ENCODE data around the gene RPS6KB2. TPM values are rescaled to one million over a fixed set of nuclear protein-coding genes. Genes with fewer than 3 reads are reported as not detected.

The RPS6KB2 gene
- total and polyA plus RNA-seq, 4 donors = 26.3 to 69.5 (median 56.2) TPM

- 42 to 61% methylated on average over 5 of the region's 5 CpGs for WGBS, 2 donors
- Histone ChIP-seq H3K9ac (ENCODE audit: insufficient read depth in 1 of 2, low read length in 2 of 2) (peak overlapping the region in 1 of 2 donors; percentile 55), H3K27me3 (ENCODE audit: control insufficient read depth in 3 of 3, insufficient read depth in 3 of 3, low read length in 2 of 3) (no peaks in the 10 kb centered on the region), H3K4me3 (no peak overlapping the region), H3K4me1 (ENCODE audit: control insufficient read depth in 5 of 5, insufficient read depth in 5 of 5, low read length in 5 of 5) (peaks cover 0 to 20% (median 4%) of the 10 kb centered on the region in 5 donors), H3K27ac (ENCODE audit: low read depth in 1 of 2, low read length in 1 of 2) (peak overlapping the region; percentile 86 to 87), H3K36me3 (ENCODE audit: control insufficient read depth in 4 of 4, insufficient read depth in 4 of 4, low read length in 4 of 4) (no peaks in the 10 kb centered on the region), H3K9me3 (ENCODE audit: control insufficient read depth in 4 of 4, insufficient read depth in 3 of 4, low read length in 3 of 4) (no peaks in the 10 kb centered on the region)
- DNase-seq = peak in 2 of 3 donors; percentile 34 to 38
- TF ChIP-seq CTCF (IDR thresholded peaks at IDR 0.05; ENCODE audit: control extremely low read depth, extremely low read depth) = no peak
- no peak for ATAC-seq (ENCODE audit: insufficient read depth, low FRiP score)
Observed at GRCh38 chr11:67468056-67468455, 39.8 kb downstream of the RPS6KB2 start.

GRCh38 chr11:67468456-67468758 lies 40.1 kb downstream of the RPS6KB2 start:
- DNase-seq (no peak), ATAC-seq (ENCODE audit: insufficient read depth, low FRiP score) (no peak)
- H3K27ac ChIP-seq (ENCODE audit: low read depth in 1 of 2, low read length in 1 of 2) = peak overlapping the region; percentile 86 to 87
- H3K9me3 ChIP-seq (ENCODE audit: control insufficient read depth in 4 of 4, insufficient read depth in 3 of 4, low read length in 3 of 4) = no peaks in the 10 kb centered on the region
- H3K27me3 ChIP-seq (ENCODE audit: control insufficient read depth in 3 of 3, insufficient read depth in 3 of 3, low read length in 2 of 3) = no peaks in the 10 kb centered on the region
- H3K36me3 ChIP-seq (ENCODE audit: control insufficient read depth in 4 of 4, insufficient read depth in 4 of 4, low read length in 4 of 4) = no peaks in the 10 kb centered on the region
- H3K9ac ChIP-seq (ENCODE audit: insufficient read depth in 1 of 2, low read length in 2 of 2) = peak overlapping the region; percentile 37 to 55
- H3K4me1 ChIP-seq (ENCODE audit: control insufficient read depth in 5 of 5, insufficient read depth in 5 of 5, low read length in 5 of 5) = peaks cover 0 to 20% (median 4%) of the 10 kb centered on the region in 5 donors
- 4 to 5% methylated on average over 6 of the region's 6 CpGs for WGBS, 2 donors
- TF ChIP-seq CTCF (IDR thresholded peaks at IDR 0.05; ENCODE audit: control extremely low read depth, extremely low read depth) = no peak
- H3K4me3 ChIP-seq = peak overlapping the region; percentile 89

- Histone ChIP-seq H3K9me3 (ENCODE audit: control insufficient read depth in 4 of 4, insufficient read depth in 3 of 4, low read length in 3 of 4) (no peaks in the 10 kb centered on the region), H3K9ac (ENCODE audit: insufficient read depth in 1 of 2, low read length in 2 of 2) (peak within 1 kb of the TSS; percentile 37 to 81), H3K4me3 (peak within 1 kb of the TSS; percentile 89), H3K36me3 (ENCODE audit: control insufficient read depth in 4 of 4, insufficient read depth in 4 of 4, low read length in 4 of 4) (no peaks in the 10 kb centered on the region), H3K27me3 (ENCODE audit: control insufficient read depth in 3 of 3, insufficient read depth in 3 of 3, low read length in 2 of 3) (no peaks in the 10 kb centered on the region), H3K27ac (ENCODE audit: low read depth in 1 of 2, low read length in 1 of 2) (peak within 1 kb of the TSS; percentile 94 to 95), H3K4me1 (ENCODE audit: control insufficient read depth in 5 of 5, insufficient read depth in 5 of 5, low read length in 5 of 5) (peaks cover 0 to 17% (median 4%) of the 10 kb centered on the region in 5 donors)
- WGBS, 2 donors = 1% methylated on average over 60 to 76 of the region's 76 CpGs
- DNase-seq (peak; percentile 93 to 96 (median 95)), ATAC-seq (ENCODE audit: insufficient read depth, low FRiP score) (peak; percentile 94)
- TF ChIP-seq CTCF (IDR thresholded peaks at IDR 0.05; ENCODE audit: control extremely low read depth, extremely low read depth) = peak; percentile 44
Observed at GRCh38 chr11:67468759-67469507, 40.6 kb downstream of the RPS6KB2 start, which contains the start of gene TMEM134. TSS of gene TMEM134 (minus strand) at chr11:67469251. CDS start at chr11:67469192, 59 bp downstream.

Data from lung (tissue), 12 donors.